ENCODE data around the gene COQ9.

COQ9 gene

DNA sequence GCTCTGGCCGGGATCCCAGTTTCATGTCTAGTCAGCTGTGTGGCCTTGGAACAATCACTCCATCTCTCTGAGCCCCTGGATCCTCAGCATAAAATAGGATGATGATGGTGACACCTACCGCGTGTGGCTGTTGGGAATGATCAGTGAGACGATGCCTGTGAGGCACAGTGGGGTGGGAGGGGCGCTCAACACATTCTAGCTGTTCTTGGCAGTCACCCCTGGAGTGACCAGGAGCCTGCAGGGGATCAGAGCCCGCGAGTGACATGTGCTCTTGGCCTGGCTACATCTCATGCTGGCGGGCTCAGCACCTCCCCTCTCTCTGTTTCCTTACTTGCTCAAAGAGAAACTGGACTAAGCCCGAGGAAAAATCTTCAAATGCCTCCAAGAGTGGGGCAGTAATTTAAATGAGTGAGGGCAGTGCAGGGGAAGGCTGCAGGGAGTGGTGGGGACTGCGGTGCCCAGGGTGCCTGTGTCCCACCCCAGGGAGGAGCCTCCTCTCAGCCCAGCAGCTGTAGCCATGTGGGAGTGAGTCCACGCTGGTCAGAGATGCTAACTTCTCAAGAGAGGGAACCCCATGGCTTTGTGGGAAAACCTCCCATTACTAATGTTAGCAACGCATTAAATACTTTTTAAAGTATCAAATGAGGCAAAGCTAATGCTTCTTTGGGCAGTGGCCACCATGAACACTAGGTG, 62.1 kb downstream of the COQ9 start:
- in situ Hi-C loops (cut with HindIII; ENCODE audit: low sequenced_read_pairs), result loop anchor here (5.0 to 10.0 kb wide), 3 partner anchors 52 to 92 kb away; no protein-coding TSS in a partner anchor

DNA sequence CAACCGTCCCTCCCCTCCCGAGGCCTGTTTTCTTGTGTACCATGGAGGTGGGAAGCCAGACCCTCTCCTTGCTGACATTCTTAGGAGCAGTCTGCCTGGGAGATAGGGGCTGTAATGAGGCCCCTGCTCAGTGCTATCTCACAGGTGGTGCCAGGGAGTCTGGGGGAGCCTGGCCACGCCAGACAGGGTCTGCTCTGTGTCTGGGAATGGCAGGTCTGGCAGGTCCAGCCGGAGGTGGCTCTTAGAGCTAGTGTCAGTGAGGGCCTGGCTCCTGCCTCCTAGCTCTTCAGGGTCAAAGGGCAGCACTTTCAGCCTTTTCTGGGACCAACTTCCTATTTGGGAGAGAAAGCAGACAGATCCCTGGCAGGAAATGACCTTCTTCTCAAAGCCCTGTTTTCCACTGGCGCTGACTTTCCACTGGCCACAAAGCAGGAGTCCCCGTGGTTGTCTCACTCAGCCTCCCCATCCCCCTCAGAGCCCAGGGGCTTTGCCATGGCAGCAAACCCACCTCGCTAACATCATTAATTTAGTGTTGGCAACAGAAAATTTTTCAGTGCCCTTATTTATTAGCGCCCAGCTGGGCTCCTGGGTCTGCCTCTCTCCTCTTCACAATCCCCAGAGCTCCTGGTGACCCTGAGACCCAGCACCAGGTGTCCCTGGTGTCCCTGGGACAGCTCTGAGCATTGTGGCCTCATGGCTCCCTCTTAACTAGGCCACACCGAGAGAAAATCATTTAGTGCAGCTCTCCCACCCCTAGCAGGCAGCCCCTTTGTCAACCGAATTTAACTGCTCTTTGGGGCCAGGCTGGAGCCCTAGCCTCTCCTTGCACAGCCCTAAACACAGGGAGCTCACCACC, 63.0 kb downstream of the COQ9 start:
- in situ Hi-C loops (cut with HindIII; ENCODE audit: low sequenced_read_pairs), result no loop called here
